SK-N-SH (cell line): ENCODE measurements around the gene MUSTN1. TPM values are rescaled to one million over a fixed set of nuclear protein-coding genes. Genes with fewer than 3 reads are reported as not detected.

Experiments
- CTCF ChIA-PET: fragments of 300-600, 350-600 bp; formaldehyde crosslinking; extraction: SDS; loops from one replicate; lab custom pipeline; 2021; lab: Yijun Ruan, JAX
- POLR2A ChIA-PET: fragments of 350-600 bp; sonication (Branson Sonifier 250); formaldehyde crosslinking; extraction: SDS; loops from one replicate; lab custom pipeline; 2020; ENCODE audit warnings: antibody characterized with exemption, inconsistent platforms; lab: Yijun Ruan, JAX
- DNase-seq: peaks from one replicate; pipeline ENCODE4 v3.0.0; 2012
- H2AFZ ChIP-seq: fragments of 200-600 bp; sonication (generic); 2 replicates; pipeline ENCODE4 v1.8.1; 2016; ENCODE audit warnings: antibody characterized with exemption, mild to moderate bottlenecking, low read depth
- H3F3A ChIP-seq: fragments of 200-600 bp; sonication (generic); replicated peaks from 2 replicates; pipeline ENCODE3; 2016; ENCODE audit warnings: antibody characterized with exemption, mild to moderate bottlenecking; ENCODE audit not compliant: insufficient read depth
- H3K27ac ChIP-seq, 2 experiments: fragments of 200-500 bp in 1 of 2; fragments of 200-600 bp in 1 of 2; sonication (Bioruptor generic) in 1 of 2; sonication (generic), shearing (Covaris generic) in 1 of 2; 2 replicates each; pipeline versions ENCODE4 v1.5.1 to v1.6.1; 2014 to 2016; ENCODE audit warnings: low read depth in 2 of 2, inconsistent platforms in 1 of 2, low read length in 1 of 2, mild to moderate bottlenecking in 1 of 2, mixed read lengths in 1 of 2
- H3K27me3 ChIP-seq: fragments of 200-600 bp; sonication (generic), shearing (Covaris generic); 2 replicates; pipeline ENCODE4 v1.6.1; 2016; ENCODE audit warnings: mixed run types; ENCODE audit not compliant: insufficient read depth
- H3K36me3 ChIP-seq, 2 experiments: fragments of 200-500 bp in 1 of 2; fragments of 200-600 bp in 1 of 2; sonication (Bioruptor generic) in 1 of 2; sonication (generic) in 1 of 2; replicated peaks in 1 of 2; 2 replicates each; pipeline versions ENCODE3 to v1.5.1; 2014 to 2016; ENCODE audit warnings: low read length in 1 of 2, mild to moderate bottlenecking in 1 of 2; ENCODE audit not compliant: insufficient read depth in 2 of 2, control insufficient read depth in 1 of 2
- H3K4me1 ChIP-seq, 2 experiments: fragments of 200-500 bp in 1 of 2; fragments of 200-600 bp in 1 of 2; sonication (Bioruptor generic) in 1 of 2; sonication (generic), shearing (Covaris generic) in 1 of 2; 2 replicates each; pipeline versions ENCODE4 v1.5.1 to v1.6.1; 2014 to 2016; ENCODE audit warnings: low read depth in 1 of 2, low read length in 1 of 2, mixed run types in 1 of 2; ENCODE audit not compliant: insufficient read depth in 2 of 2, control insufficient read depth in 1 of 2
- H3K4me2 ChIP-seq: fragments of 200-600 bp; sonication (generic), shearing (Covaris generic); 2 replicates; pipeline ENCODE4 v1.6.1; 2017; ENCODE audit warnings: mixed run types
- H3K4me3 ChIP-seq, 2 experiments: fragments of 200-500 bp in 1 of 2; fragments of 200-600 bp in 1 of 2; sonication (Bioruptor generic) in 1 of 2; sonication (generic), shearing (Covaris generic) in 1 of 2; 2 replicates each; pipeline versions ENCODE4 v1.5.1 to v1.8.1; 2014 to 2016; ENCODE audit warnings: low read depth in 2 of 2, inconsistent platforms in 1 of 2, low read length in 1 of 2, mild to moderate bottlenecking in 1 of 2, mixed read lengths in 1 of 2, moderate library complexity in 1 of 2
- H3K79me2 ChIP-seq: fragments of 200-600 bp; sonication (generic); 2 replicates; pipeline ENCODE4 v1.8.1; 2017; ENCODE audit warnings: mild to moderate bottlenecking; ENCODE audit not compliant: insufficient read depth
- H3K9ac ChIP-seq: fragments of 200-600 bp; sonication (generic); 2 replicates; pipeline ENCODE4 v1.6.1; 2017; ENCODE audit warnings: mixed run types
- H3K9me2 ChIP-seq: fragments of 200-600 bp; sonication (generic); 2 replicates; pipeline ENCODE4 v1.6.1; 2017; ENCODE audit warnings: mixed run types
- H3K9me3 ChIP-seq: fragments of 200-600 bp; sonication (generic); 2 replicates; pipeline ENCODE4 v1.6.1; 2017; ENCODE audit warnings: mixed run types, mild to moderate bottlenecking, moderate library complexity
- H4K20me1 ChIP-seq: fragments of 200-600 bp; sonication (generic); 2 replicates; pipeline ENCODE4 v1.6.1; 2017; ENCODE audit warnings: mild to moderate bottlenecking, mixed run types; ENCODE audit not compliant: insufficient read depth
- EP300 ChIP-seq, 2 experiments: IDR thresholded peaks; 2 replicates each; pipeline versions ENCODE4 v1.4.0 to v1.6.1; 2012; ENCODE audit warnings: borderline replicate concordance in 1 of 2, low read depth in 1 of 2, low read length in 1 of 2
- EZH2phosphoT487 ChIP-seq: fragments of 200-600 bp; sonication (generic); IDR thresholded peaks from 2 replicates; pipeline ENCODE4 v1.6.1; 2017; ENCODE audit warnings: low read depth, mixed run types, mild to moderate bottlenecking, antibody characterized with exemption, moderate library complexity, borderline replicate concordance
- FOXJ3 ChIP-seq: sonication (generic); formaldehyde crosslinking; IDR thresholded peaks from 2 replicates; pipeline ENCODE4 v1.5.1; 2020; ENCODE audit warnings: mild to moderate bottlenecking, missing genetic modification reagents
- GATA2 ChIP-seq: sonication (generic); formaldehyde crosslinking; IDR thresholded peaks from 2 replicates; pipeline ENCODE4 v1.5.0; 2020; ENCODE audit warnings: mild to moderate bottlenecking, missing genetic modification reagents
- JUND ChIP-seq: IDR thresholded peaks from 2 replicates; pipeline ENCODE4 v1.4.0; 2012
- MXI1 ChIP-seq: IDR thresholded peaks from 2 replicates; pipeline ENCODE4 v1.6.1; 2012; ENCODE audit warnings: mild to moderate bottlenecking, low read depth, low read length, improper control_type of control experiment
- NRF1 ChIP-seq: IDR thresholded peaks from 2 replicates; pipeline ENCODE4 v1.6.1; 2012; ENCODE audit warnings: low read depth, mild to moderate bottlenecking, low read length
- RFX5 ChIP-seq: IDR thresholded peaks from 2 replicates; pipeline ENCODE4 v1.6.1; 2012; ENCODE audit warnings: mild to moderate bottlenecking, improper control_type of control experiment, low read length
- TCF12 ChIP-seq: IDR thresholded peaks from 2 replicates; pipeline ENCODE4 v1.4.0; 2012
- TEAD4 ChIP-seq: IDR thresholded peaks from 2 replicates; pipeline ENCODE4 v1.4.0; 2012; ENCODE audit warnings: mild to moderate bottlenecking, borderline replicate concordance; ENCODE audit not compliant: insufficient read depth
- YY1 ChIP-seq: IDR thresholded peaks from 2 replicates; pipeline ENCODE4 v1.4.0; 2012; ENCODE audit warnings: low read depth, mild to moderate bottlenecking
- ZBTB33 ChIP-seq: IDR thresholded peaks from 2 replicates; pipeline ENCODE4 v1.4.0; 2012; ENCODE audit warnings: low read depth, borderline replicate concordance
- WGBS: methylation state at CpG from one replicate; pipeline ENCODE4 v1.1.6; 2017; ENCODE audit warnings: low lambda C conversion rate; 5-methylcytosine and 5-hydroxymethylcytosine counted together
- polyA plus RNA-seq, 3 experiments: library from polyadenylated mRNA; depleted of rRNA; stranded (reverse); fragments of >200 nt; gene quantifications; 2 replicates each; pipeline ENCODE4 v1.2.3, GENCODE V29; 2012
- TF ChIP-seq, protein P1 (sequence below): fragments of 200-600 bp; sonication (generic); IDR thresholded peaks from 2 replicates; pipeline ENCODE4 v1.6.1; 2017; ENCODE audit warnings: antibody characterized with exemption, mild to moderate bottlenecking, moderate library complexity
- TF ChIP-seq, protein P2 (sequence below): IDR thresholded peaks from 2 replicates; pipeline ENCODE4 v1.6.1; 2012; ENCODE audit warnings: mild to moderate bottlenecking, low read depth, low read length, moderate library complexity

Gene MUSTN1
- polyA plus RNA-seq, 1 of the 3 experiments (the other 2 are of a cell fraction) = 0.54 TPM

DNA sequence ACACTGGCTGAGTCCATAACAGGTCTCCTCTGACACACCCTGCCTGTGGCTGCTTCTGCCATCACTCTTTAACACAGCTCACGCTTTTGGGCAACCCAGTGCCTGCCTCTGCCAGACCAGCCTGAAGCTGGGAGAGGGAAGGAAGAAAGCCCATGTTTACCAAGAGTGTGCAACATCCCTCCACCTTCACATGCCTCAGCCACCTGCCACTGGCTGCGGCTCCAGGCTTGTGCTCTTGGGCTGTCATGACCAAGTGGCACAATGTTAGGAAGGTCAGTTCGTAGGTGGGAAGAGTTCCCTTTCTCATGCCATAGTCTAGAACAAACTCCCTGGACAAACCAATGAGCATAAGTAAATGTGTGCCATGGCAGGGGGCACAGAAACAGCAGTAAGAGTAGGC, 42.3 kb upstream of the MUSTN1 start (continued):
- TF ChIP-seq ZBTB33 = no peak
- no peak for TF ChIP-seq NRF1
- TF ChIP-seq YY1 = no peak
- TF ChIP-seq EZH2phosphoT487 = no peak

GRCh38 chr3:52874864-52875587, 40.2 kb upstream of the MUSTN1 start:
- no peak overlapping the region for H3K4me3 ChIP-seq
- H3F3A ChIP-seq = no peaks in the 10 kb centered on the region
- WGBS = 96% methylated on average over 8 of the region's 9 CpGs
- no peaks in the 10 kb centered on the region for H3K9me3 ChIP-seq
- no peak overlapping the region for H2AFZ ChIP-seq
- CTCF ChIA-PET = interaction anchor here (0.9 kb wide), 1 partner anchor 18 kb away, joined by 3 read pairs; no protein-coding TSS in a partner anchor
- POLR2A ChIA-PET = no interaction called here
- H3K9me2 ChIP-seq = no peaks in the 10 kb centered on the region
- H3K4me2 ChIP-seq = no peak overlapping the region
- H3K79me2 ChIP-seq = no peaks in the 10 kb centered on the region
- 0 out of 2 replicates have a peak, but pooled peaks cover 4% of the 10 kb centered on the region for H4K20me1 ChIP-seq
- no peak overlapping the region for H3K9ac ChIP-seq
- no peak overlapping the region for H3K27ac ChIP-seq
- TF ChIP-seq EP300 (IDR thresholded peaks at IDR 0.05; ENCODE audit: borderline replicate concordance in 1 of 2, low read depth in 1 of 2, low read length in 1 of 2) (no peak), FOXJ3 (CRISPR knock-in tag) (no peak), TEAD4 (no peak), RFX5 (no peak), JUND (no peak), TCF12 (no peak), GATA2 (CRISPR knock-in tag) (no peak), ZBTB33 (no peak), MXI1 (no peak)
- TF ChIP-seq, protein P1, sequence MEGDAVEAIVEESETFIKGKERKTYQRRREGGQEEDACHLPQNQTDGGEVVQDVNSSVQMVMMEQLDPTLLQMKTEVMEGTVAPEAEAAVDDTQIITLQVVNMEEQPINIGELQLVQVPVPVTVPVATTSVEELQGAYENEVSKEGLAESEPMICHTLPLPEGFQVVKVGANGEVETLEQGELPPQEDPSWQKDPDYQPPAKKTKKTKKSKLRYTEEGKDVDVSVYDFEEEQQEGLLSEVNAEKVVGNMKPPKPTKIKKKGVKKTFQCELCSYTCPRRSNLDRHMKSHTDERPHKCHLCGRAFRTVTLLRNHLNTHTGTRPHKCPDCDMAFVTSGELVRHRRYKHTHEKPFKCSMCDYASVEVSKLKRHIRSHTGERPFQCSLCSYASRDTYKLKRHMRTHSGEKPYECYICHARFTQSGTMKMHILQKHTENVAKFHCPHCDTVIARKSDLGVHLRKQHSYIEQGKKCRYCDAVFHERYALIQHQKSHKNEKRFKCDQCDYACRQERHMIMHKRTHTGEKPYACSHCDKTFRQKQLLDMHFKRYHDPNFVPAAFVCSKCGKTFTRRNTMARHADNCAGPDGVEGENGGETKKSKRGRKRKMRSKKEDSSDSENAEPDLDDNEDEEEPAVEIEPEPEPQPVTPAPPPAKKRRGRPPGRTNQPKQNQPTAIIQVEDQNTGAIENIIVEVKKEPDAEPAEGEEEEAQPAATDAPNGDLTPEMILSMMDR = no peak
- TF ChIP-seq, protein P2, sequence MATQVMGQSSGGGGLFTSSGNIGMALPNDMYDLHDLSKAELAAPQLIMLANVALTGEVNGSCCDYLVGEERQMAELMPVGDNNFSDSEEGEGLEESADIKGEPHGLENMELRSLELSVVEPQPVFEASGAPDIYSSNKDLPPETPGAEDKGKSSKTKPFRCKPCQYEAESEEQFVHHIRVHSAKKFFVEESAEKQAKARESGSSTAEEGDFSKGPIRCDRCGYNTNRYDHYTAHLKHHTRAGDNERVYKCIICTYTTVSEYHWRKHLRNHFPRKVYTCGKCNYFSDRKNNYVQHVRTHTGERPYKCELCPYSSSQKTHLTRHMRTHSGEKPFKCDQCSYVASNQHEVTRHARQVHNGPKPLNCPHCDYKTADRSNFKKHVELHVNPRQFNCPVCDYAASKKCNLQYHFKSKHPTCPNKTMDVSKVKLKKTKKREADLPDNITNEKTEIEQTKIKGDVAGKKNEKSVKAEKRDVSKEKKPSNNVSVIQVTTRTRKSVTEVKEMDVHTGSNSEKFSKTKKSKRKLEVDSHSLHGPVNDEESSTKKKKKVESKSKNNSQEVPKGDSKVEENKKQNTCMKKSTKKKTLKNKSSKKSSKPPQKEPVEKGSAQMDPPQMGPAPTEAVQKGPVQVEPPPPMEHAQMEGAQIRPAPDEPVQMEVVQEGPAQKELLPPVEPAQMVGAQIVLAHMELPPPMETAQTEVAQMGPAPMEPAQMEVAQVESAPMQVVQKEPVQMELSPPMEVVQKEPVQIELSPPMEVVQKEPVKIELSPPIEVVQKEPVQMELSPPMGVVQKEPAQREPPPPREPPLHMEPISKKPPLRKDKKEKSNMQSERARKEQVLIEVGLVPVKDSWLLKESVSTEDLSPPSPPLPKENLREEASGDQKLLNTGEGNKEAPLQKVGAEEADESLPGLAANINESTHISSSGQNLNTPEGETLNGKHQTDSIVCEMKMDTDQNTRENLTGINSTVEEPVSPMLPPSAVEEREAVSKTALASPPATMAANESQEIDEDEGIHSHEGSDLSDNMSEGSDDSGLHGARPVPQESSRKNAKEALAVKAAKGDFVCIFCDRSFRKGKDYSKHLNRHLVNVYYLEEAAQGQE = no peak
- H3K27me3 ChIP-seq = no peaks in the 10 kb centered on the region
- H3K4me1 ChIP-seq = peaks cover 0 to 5% of the 10 kb centered on the region in 2 experiments; a peak in 1 of 4 replicates
- DNase-seq = no peak
- peaks cover 0 to 5% of the 10 kb centered on the region in 2 experiments for H3K36me3 ChIP-seq
